GM19468 (cell line): ENCODE data around the gene FGF12.
"Not testable (repeated sequence)": the region's sequence is repeated elsewhere in the genome, so short reads cannot be mapped to it uniquely, and the experiment has no call there.

Source experiments
- ATAC-seq: cut with Tn5 transposase; IDR thresholded peaks from one replicate; pipeline ENCODE4 v1.9.1; 2021; ENCODE audit warnings: mild to moderate bottlenecking, moderate library complexity, moderate number of reproducible peaks; ENCODE audit not compliant: unreplicated experiment; ENCODE audit errors: extremely low read depth

FGF12 gene

DNA sequence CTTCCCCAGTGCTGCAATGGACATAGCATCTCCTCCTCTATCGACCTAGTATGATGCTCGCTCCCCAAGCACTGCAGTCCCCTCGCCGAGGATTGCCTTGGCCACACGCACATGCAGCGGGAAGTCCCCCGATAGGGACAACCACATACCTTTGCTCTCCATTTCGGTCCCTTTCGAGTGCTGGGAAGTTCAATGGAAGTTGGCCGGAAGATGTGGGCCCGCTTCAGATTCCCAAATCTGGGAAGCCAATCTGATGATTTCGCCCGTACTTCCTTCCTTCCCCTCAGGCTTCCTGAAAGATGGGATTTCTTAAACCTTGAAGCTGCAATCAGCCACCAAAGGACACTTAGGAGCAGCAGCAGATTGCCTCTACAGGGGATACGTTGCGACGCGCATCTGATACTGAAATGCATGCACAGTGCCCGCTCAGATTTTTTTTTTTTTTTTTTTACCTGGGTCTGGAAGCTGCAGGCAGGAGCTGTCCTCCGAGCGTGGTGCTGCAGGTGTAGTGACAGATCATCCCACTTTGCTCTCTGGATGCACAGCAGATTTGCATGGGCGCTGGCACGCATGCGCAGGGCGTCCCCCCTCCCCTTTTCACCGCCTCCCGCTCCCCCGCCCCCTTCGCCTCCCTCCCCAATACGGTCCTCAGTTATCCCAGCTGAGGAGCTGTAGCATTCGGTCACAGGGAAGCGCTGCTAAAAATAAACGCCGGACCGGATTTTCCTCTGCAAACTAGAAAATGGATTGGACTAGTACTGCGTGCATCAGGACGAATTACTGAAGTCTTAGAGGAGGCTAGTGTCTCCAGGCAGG is at the start of gene FGF12:
TSS of gene FGF12 (minus strand) at position 510 of the 816 bp plus-strand sequence.
- ATAC-seq: no peak

DNA sequence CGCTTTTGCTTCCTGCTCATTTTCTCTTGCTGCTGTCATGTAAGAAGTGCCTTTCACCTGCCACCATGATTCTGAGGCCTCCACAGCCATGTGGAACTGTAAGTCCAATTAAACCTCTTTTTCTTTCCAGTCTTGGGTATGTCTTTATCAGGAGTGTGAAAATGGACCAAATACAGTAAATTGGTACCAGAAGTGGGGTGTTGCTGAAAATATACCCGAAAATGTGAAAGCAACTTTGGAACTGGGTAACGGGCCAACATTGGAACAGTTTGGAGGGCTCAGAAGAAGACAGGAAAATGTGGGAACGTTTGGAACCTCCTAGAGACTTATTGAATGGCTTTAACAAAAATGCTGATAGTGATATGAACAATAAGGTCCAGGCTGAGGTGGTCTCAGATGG is 47.0 kb upstream of the FGF12 start:
- not testable (repeated sequence) for ATAC-seq

DNA sequence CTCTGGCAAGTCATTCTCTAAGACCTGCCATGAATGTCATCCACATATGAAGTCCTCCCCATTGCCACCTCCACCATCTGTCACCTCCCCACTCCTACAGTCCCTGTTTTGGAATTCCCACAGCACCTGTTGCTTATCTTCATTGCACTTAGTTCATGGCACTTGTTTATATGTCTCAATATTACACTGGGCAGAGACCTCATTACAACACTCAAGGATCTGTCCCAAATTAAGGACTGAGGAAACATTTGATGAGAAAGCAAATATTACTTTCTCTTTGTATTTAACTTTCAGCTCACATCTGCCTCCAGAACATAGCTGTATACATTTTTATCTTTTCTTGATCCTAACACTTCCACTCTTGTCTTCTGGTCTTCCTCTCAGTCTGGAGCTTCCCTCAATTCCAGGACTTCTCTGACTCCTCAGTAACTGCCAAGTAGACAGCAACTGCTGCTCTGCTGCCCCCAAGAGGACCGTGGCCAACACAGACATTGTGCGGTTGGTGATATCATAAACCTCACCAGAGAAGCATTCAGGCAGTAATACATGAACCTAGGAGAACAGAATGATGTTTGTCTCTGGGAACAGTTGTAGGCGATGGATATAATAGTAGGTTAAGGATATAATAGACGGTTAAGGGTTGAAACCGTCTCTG is 45.0 kb upstream of the FGF12 start:
- ATAC-seq: no peak

DNA sequence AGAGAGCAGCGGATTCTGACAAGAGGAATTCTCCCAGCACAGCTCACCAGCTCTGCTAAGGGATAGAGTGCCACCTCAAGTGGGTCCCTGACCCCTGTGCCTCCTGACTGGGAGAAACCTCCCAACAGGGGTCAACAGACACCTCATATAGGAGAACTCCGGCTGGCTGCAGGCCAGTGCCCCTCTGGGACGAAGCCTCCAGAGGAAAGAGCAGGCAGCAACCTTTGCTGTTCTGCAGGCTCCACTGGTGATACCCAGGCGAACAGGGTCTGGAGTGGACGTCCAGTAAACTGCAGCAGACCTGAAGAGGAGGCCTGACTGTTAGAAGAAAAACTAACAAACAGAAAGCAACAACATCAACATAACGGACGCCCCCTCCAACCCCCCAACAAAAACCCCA is 31.3 kb upstream of the FGF12 start:
- ATAC-seq: no peak

DNA sequence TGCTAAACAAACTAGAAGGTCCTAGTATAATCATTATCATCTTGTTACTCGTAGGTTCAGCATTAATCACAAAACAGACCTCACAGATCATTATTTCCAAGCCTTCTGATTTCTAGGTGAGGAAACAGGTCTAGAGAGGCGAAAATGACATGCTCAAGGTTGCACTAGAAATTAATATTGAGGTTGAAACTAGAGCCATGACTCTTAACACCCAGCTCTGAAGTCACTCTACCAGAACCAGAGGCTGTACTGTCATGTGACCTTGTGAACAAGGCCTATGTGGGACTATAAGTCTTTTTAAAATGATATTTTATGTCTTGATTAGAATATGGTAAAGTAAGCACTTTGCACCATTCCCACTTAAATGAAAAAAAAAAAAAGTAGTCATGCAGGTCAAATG is 23.8 kb upstream of the FGF12 start:
- no peak for ATAC-seq

DNA sequence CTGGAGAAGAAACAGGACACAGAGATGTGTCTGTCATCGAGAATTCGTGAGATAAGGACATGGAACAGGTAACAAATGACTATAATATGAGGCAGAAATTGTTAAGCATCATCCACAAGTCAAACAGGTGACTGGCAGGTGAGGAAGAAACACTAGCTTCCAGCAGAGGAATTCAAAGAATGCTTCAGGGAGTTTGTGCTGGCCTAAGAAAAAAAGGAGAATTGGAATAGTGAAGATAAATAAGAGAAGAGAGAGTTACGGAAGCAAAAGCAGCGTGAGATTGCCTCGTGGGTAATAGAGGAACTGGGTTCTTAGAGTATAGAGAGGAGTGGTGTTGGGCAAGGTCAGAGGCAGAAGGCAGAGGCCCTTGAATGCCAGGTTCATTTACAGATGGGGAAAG is 22.9 kb upstream of the FGF12 start:
- no peak for ATAC-seq

DNA sequence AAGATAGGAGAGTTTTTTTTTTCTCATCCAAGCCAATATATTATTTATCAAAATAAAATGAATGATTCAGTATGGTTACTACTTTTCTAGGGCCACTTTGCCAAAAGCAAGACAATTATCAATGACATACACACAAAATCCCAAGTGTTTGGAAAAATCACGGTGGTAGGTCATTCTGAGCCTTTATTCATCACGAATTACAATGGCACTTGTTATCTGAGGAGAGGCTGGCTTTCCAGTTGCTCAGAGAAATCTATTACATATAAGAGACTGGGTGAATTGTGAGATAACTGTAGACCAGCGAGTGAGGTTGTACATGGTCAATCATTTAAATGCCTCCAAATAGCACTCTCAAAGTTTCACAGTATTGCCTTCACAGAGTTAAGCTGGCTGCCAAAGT is 20.4 kb upstream of the FGF12 start:
- ATAC-seq: no peak

DNA sequence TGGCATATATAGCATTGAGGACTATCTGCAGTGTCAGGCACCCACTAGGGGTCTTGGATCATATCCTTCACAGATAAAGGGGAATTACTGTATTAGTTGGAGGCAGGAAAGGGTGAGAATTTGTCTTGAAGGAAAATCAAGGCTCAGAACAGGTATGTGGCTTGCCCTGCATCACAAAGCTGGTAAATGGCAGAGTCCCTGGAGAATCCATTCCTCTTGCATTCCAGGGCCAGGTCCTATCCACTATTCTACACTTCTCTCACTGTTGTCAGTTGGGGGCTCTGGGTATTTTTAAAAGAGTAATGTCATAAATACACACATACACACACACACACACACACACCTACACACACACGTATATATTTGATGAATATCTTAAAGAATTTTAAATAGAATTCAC is 19.8 kb upstream of the FGF12 start:
- no peak for ATAC-seq

DNA sequence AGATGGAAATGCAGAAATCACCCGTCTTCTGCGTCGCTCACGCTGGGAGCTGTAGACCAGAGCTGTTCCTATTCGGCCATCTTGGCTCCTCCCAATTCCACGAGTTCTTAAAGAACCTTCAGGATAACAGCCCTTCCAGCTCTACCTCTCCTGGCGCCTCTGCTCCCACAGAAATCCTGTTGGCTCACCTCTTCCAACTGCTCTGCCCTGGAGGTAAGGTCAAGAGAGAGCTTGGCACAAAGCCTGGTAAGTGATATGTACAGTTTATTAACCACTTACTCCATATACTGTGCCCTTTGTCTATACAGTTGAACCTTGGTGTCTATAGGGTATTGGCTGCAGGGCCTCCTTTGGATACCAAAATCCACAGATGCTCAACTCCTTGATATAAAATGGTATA is 17.8 kb upstream of the FGF12 start:
- no peak for ATAC-seq

DNA sequence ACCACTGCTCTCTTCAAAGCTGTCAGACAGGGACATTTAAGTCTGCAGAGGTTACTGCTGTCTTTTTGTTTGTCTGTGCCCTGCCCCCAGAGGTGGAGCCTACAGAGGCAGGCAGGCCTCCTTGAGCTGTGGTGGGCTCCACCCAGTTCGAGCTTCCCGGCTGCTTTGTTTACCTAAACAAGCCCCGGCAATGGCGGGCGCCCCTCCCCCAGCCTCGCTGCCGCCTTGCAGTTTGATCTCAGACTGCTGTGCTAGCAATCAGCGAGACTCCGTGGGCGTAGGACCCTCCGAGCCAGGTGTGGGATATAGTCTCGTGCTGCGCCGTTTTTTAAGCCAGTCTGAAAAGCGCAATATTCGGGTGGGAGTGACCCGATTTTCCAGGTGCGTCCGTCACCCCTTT is 17.3 kb upstream of the FGF12 start:
- not testable (repeated sequence) for ATAC-seq

DNA sequence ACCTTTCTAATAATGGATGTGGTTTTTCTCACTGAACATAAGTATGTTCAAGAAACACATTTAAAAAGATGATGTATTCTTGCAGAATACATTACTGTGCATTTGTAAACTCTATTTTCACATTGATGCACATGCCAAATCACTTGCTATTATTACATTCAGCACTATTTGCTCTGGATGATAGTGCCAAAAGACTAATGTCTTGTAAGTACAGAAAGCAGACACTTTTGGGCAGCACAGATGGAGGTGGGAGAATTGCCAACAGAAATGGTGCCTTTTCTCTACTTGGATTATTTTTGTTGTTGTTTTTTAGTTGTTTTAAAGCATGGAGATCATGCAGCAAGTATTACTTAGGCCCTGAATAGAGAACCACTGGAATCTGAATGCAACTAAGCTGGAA is 10.2 kb upstream of the FGF12 start:
- no peak for ATAC-seq

DNA sequence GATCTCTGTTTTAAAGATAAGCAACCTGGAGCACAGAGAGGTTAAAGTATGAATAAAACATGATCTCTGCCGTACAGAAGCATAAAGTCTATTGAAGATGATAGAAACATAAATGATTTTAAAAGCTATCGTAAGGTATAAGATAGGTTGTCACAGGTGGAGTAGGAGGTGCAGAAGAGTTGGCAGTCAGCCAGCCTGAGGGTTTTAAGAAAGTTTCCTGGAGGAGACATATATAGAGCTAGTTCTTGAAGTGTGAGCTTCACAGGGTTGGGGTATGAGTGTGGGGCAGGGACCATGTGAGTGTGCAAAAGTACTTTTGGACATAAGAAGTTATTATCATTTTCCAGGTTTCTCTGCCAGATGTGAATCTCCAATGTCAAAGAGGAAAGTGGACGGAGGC is 3.9 kb upstream of the FGF12 start:
- no peak for ATAC-seq

DNA sequence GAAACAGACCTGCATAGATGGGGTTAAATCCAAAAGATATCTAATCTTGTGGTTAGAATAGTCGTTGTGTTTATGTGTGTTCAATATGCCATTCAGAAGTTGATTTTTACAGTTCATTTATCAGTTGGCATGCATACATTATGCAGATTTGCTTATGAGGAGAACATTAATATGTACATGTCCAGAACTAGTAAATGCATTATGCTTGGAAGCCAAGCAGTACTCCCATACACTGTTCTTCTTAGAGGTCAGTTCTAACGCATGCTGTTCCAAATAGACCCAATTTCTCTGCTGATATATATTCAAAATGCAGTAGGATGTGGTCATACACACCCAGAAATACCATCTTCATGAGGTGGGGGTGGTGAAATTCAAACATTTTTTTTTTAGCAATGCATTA is 956 bp downstream of the FGF12 start:
- ATAC-seq: no peak

DNA sequence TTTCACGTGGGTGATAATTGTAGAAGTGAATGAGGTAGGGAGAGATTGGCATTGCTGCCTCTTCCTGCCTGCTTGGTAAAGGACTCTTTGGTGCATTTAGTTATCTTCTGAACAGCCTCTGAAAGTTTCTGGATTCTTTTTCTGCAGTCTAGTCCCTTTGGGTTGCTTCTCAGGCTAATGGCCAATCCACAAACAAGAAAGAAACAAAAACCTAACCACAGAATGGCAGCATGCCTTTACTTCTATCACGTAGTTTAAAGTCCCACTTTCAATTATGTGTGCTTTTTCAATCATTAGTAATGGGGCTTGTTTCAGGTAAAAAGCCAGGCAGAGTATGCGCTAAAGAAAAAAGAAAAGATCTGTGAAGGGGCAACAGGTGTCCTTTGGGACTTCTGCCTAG is 7.4 kb downstream of the FGF12 start:
- no peak for ATAC-seq

DNA sequence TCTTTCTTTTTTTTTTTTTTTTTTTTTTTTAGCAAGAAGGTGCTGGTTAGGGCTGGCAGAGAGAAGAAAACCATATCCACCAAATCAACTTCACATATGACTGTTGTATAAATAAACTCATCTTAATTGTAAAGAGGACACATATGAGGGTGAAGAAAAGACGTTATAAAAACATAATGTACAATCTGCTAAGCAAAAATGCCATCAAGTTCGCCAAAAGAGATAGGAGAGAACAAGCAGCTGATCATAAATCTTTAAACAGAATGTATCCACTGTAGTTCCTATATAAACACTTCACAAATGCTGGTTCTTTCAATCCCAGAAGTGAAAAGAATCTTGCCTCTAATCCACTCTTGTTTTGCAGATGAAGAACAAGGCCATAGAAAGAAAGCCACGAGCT is 9.2 kb downstream of the FGF12 start:
- ATAC-seq: no peak

DNA sequence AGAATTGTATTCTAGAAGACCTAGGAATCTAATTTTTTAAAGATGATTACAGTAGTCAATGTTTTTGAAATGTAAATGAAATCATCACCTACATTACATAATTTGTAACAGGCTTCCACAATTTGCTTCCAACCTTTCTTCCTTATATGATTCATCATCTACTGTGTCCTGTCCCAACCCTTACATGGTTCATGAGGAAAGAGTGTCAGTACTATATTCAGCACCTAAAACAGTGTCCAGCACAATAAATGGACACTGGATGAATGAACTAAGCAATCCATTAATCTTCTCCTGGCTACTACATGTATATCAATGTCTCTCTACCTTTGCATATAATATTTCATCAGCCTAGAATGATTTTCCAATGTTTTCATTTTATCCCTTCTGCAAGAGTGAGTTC is 12.2 kb downstream of the FGF12 start:
- ATAC-seq: no peak

DNA sequence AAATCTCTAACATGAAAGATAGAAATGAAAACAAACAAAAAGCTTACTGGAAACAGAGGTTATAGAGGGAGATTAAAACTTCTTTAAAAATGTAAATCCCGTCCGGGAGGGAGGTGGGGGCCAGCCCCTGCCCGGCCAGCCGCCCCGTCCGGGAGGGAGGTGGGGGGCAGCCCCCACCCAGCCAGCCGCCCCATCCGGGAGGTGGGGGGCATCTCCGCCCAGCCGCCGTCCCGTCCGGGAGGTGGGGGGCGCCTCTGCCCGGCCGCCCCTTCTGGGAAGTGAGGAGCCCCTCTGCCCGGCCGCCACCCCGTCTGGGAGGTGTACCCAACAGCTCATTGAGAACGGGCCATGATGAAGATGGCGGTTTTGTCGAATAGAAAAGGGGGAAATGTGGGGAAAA is 16.2 kb downstream of the FGF12 start:
- ATAC-seq: not testable (repeated sequence)

DNA sequence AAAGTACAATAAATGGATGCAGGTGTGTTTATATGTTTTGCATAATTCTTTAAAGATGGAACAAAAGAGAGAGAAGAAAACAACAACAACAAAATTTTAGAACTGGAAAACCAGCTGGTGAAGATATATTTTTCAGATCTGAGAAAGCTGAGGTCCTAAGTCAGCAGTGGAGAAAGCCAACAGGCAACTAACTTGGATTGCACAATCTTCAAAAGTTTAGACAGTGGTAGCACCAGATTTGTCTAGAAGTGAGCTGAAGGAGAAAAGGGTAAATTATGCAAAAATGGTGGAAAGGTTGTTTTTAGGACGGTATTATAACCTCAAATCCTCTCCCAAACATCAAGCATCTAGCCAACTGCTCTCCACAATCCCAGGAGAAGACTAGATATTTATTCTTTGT is 17.0 kb downstream of the FGF12 start:
- ATAC-seq: no peak

DNA sequence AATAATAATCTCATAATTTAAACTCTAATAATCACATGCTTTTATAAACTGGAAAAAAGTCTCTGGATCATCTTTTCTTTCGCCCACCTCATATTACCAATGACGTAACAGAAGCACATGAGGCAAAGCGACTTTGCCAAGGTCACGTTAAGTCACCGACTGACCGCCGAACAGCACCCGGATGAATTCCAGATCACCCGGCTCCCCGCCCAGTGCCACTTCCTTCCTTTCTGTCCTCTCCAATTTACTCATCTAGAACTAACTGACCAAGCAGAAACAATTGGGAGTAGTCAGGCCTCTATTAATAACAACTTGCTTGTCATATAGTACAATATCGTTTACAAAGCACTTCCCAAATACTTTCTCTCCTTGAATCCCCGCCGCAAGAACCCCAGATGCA is 21.1 kb downstream of the FGF12 start:
- ATAC-seq: no peak

DNA sequence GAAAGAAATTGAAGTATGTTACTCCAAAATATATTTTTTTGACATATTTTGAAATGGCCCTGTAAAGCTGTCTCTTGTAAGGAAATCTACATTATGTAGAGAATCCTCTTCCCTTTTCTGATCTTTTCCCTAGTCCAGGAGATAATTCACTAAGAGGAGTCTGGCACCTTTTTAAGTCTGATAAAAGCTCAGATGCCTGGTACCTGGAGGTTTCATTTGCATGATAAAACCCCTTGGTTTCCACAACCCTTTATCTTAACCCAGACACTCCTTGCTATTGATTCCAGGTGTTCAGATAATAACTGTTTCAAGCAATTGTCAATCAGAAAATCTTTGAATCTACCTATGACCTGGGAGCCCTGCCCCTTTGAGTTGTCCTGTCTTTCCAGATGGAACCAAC is 26.5 kb downstream of the FGF12 start:
- ATAC-seq: no peak

DNA sequence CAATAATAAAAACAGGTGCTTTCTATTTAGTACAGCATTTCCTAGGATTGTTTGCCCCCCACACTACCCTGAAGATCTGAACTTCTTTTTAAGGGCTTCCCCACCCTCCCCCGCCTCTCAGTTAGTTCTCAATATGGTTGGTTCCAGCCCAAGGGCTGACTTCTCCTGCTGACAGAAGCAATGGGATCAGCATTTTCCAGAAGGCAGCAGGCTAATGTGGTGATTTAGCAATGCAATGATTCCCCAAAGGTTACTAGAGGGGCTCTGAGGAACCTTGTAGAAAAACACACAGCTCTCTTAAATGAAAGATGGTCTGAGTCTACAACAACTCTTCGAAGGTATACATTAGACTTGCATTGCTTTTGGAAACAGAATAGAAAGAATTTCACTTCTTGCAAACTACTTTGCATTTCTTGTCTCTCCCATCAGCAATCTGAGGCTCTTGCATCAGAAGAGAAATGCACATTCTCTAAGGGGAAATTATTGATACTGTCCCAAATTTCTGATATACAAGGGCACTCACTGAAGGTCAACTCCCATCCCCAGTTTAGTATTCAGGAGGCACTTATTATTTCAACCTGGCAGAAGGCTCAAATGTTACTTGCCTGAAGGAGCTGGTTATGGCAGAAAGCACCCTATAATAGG is 30.3 kb downstream of the FGF12 start:
- no peak for ATAC-seq
